Measurements from ENCODE around the gene AMIGO3. TPM values are rescaled to one million over a fixed set of nuclear protein-coding genes. Genes with fewer than 3 reads are reported as not detected.

Gene AMIGO3
- total and polyA plus RNA-seq, 12 donors: 0.28 to 3.0 (median 1.2) TPM; not detected in 4

DNA sequence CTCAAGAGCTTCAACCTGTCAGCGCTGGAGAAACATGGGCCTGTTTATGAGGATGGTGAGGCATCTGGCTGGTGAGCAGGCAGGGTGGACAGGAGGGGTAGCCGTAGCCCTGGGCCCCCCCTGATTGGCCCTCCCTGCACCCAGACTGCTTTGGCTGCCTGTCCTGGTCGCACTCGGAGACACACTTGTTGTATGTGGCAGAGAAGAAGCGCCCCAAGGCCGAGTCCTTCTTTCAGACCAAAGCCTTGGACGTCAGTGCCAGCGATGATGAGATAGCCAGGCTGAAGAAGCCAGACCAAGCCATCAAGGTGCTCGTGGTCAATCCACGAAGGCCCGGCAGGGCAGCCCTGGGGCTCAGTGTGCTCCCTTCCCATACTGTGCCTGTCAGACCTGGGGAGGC lies 43.6 kb downstream of the AMIGO3 start:
- intact Hi-C loops (cut with DNase I): no loop called here
- 74 to 100% (median 83%) methylated on average over 1 to 11 of the region's 11 CpGs for WGBS, 4 donors
- peaks cover 10 to 17% of the 10 kb centered on the region in 2 donors for H3K4me1 ChIP-seq (replicated peaks in 1 of 2)

GRCh38 chr3:49674497-49674983 lies 44.9 kb downstream of the AMIGO3 start:
- TF ChIP-seq CTCF (IDR thresholded peaks at IDR 0.05) (peak in 2 of 6 experiments; percentile 7 to 15), POLR2A (IDR thresholded peaks at IDR 0.05) (no peak)
- 5 to 33% (median 10%) methylated on average over 10 to 34 of the region's 34 CpGs for WGBS, 4 donors
- Histone ChIP-seq H3K27ac (peak overlapping the region; percentile 86 to 98 (median 91)), H3K4me1 (replicated peaks in 1 of 2) (peaks cover 10 to 17% of the 10 kb centered on the region in 2 donors), H3K27me3 (no peaks in the 10 kb centered on the region), H3K4me3 (peak overlapping the region; percentile 37 to 87 (median 68)), H3K36me3 (replicated peaks in 1 of 2) (peaks cover 0 to 37% of the 10 kb centered on the region in 2 donors), H3K9me3 (replicated peaks in 1 of 3) (no peaks in the 10 kb centered on the region)
- DNase-seq: peak in 3 of 7 donors; percentile 53 to 68 (median 62)
- intact Hi-C loops (cut with DNase I): no loop called here

More for the DNA sequence above, 43.6 kb downstream of the AMIGO3 start:
- H3K9me3 ChIP-seq (replicated peaks in 1 of 3): no peaks in the 10 kb centered on the region
- no peak overlapping the region for H3K4me3 ChIP-seq
- H3K36me3 ChIP-seq (replicated peaks in 1 of 2): peaks cover 0 to 50% of the 10 kb centered on the region in 2 donors
- H3K27ac ChIP-seq: no peak overlapping the region
- no peak for DNase-seq
- TF ChIP-seq CTCF (IDR thresholded peaks at IDR 0.05): no peak
- no peaks in the 10 kb centered on the region for H3K27me3 ChIP-seq

- no peaks in the 10 kb centered on the region for H3K9me3 ChIP-seq (replicated peaks in 1 of 3)
- 0 to 3% (median 1%) methylated on average over 14 to 71 of the region's 71 CpGs for WGBS, 4 donors
- H3K27me3 ChIP-seq: no peaks in the 10 kb centered on the region
- H3K27ac ChIP-seq: peak within 1 kb of the TSS; percentile 86 to 98 (median 91)
- intact Hi-C loops (cut with DNase I): no loop called here
- TF ChIP-seq POLR2A (IDR thresholded peaks at IDR 0.05) (peak in 1 of 2 donors; percentile 69), CTCF (IDR thresholded peaks at IDR 0.05) (peak in 1 of 6 experiments; percentile 1)
- peak within 1 kb of the TSS; percentile 37 to 87 (median 68) for H3K4me3 ChIP-seq
- peak; percentile 94 to 99 (median 98) for DNase-seq
- H3K4me1 ChIP-seq (replicated peaks in 1 of 2): peaks cover 10 to 17% of the 10 kb centered on the region in 2 donors
- H3K36me3 ChIP-seq (replicated peaks in 1 of 2): peaks cover 0 to 30% of the 10 kb centered on the region in 2 donors
Observed at GRCh38 chr3:49673715-49674496, 45.6 kb downstream of the AMIGO3 start, which contains the start of gene APEH. Gene APEH, plus strand, starts transcription at chr3:49674351. Its CDS starts 51 bp downstream, at chr3:49674402.

- Histone ChIP-seq H3K27me3 (no peaks in the 10 kb centered on the region), H3K4me1 (replicated peaks in 1 of 2) (peaks cover 10 to 17% of the 10 kb centered on the region in 2 donors), H3K27ac (peak overlapping the region; percentile 86 to 98 (median 91)), H3K36me3 (replicated peaks in 1 of 2) (peaks cover 0 to 24% of the 10 kb centered on the region in 2 donors), H3K9me3 (replicated peaks in 1 of 3) (no peaks in the 10 kb centered on the region), H3K4me3 (peak overlapping the region in 3 of 4 donors; percentile 37 to 87 (median 56))
- intact Hi-C loops (cut with DNase I): no loop called here
- 25 to 50% (median 38%) methylated on average over 2 to 17 of the region's 17 CpGs for WGBS, 4 donors
- TF ChIP-seq POLR2A (IDR thresholded peaks at IDR 0.05) (no peak), CTCF (IDR thresholded peaks at IDR 0.05) (no peak)
- DNase-seq: peak in 3 of 7 donors; percentile 37 to 65 (median 38)
Observed at GRCh38 chr3:49673121-49673714, 46.3 kb downstream of the AMIGO3 start.

Measured in adrenal gland (tissue), 12 donors.